Fibroblast of pulmonary artery (primary cell): ENCODE measurements around the gene CARD11.

Experiments
- DNase-seq: peaks from one replicate; pipeline ENCODE4 v3.0.0-alpha.2; 2010; ENCODE audit warnings: low read depth
- H3K4me3 ChIP-seq: replicated peaks from 2 replicates; pipeline ENCODE4 v1.5.1; 2011; ENCODE audit warnings: low read depth, mild to moderate bottlenecking, control low read depth, low read length, moderate library complexity
- TF ChIP-seq, protein P1 (sequence below): IDR thresholded peaks from 2 replicates; pipeline ENCODE4 v1.5.1; 2011; ENCODE audit warnings: mild to moderate bottlenecking, control low read depth, low read length, inconsistent platforms; ENCODE audit errors: missing control alignments

The CARD11 gene

DNA sequence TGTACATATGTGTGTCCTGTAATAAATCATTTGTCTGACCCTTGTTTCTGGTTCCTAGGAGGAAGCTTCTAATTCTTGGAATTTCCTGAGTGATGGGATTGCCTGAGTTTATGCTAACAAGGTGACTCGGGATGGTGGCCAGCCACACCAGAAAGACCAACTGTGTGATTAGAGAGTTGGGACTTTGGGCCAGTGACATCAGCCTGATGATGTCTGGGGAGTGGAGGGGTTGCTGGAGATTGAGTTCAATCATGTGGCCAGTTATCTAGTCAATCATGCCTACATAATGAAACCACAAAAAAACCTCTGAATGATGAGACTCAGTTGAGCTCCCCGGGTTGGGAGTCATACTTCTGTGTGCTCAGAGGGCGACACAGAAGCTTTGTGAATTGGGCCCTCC is 23.5 kb upstream of the CARD11 start:
- TF ChIP-seq, protein P1, sequence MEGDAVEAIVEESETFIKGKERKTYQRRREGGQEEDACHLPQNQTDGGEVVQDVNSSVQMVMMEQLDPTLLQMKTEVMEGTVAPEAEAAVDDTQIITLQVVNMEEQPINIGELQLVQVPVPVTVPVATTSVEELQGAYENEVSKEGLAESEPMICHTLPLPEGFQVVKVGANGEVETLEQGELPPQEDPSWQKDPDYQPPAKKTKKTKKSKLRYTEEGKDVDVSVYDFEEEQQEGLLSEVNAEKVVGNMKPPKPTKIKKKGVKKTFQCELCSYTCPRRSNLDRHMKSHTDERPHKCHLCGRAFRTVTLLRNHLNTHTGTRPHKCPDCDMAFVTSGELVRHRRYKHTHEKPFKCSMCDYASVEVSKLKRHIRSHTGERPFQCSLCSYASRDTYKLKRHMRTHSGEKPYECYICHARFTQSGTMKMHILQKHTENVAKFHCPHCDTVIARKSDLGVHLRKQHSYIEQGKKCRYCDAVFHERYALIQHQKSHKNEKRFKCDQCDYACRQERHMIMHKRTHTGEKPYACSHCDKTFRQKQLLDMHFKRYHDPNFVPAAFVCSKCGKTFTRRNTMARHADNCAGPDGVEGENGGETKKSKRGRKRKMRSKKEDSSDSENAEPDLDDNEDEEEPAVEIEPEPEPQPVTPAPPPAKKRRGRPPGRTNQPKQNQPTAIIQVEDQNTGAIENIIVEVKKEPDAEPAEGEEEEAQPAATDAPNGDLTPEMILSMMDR, result no peak
- no peak for DNase-seq
- H3K4me3 ChIP-seq, result no peak overlapping the region

DNA sequence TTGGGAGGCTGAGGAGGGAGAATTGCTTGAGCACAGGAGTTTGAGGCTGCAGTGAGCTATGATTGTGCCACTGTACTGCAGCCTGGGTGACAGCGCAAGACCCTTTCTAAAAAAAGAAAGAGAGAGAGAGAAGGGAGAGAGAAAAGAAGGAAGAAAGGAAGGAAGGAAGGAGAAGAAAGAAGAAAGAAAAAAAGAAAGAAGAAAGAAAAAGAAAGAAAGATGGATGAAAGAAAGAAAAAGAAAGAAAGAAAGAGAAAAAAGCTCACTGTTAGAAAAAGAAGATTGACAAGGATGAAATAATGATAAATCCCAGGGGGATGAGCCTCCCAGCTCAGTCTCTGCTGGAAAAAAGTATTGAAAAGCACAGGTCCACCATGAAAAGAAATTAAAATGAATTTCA is 22.8 kb upstream of the CARD11 start:
- TF ChIP-seq, protein P1, result no peak
- no peak overlapping the region for H3K4me3 ChIP-seq
- DNase-seq, result no peak

DNA sequence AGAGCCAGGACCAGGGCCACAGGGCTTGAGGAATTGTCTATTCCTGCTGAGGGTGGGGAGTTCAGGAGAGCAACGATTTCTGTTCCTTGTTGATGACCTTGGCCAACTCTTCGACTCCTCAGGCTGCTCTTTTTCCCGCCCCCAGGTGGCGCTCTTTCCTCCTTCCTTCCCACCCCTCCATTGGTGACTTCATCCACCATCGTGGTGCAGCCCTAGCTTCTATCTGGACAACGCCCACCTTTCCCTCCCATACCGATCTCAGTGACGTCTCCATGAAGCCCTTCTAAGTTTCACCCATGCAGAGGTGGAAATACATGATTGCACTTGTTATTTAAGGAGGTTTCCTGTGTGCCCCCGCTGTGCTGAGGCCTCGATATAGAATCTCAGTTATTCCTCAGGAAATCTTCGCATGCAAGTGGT is 22.1 kb upstream of the CARD11 start:
- TF ChIP-seq, protein P1, result peak; percentile 50
- DNase-seq, result peak; percentile 33
- no peak overlapping the region for H3K4me3 ChIP-seq

DNA sequence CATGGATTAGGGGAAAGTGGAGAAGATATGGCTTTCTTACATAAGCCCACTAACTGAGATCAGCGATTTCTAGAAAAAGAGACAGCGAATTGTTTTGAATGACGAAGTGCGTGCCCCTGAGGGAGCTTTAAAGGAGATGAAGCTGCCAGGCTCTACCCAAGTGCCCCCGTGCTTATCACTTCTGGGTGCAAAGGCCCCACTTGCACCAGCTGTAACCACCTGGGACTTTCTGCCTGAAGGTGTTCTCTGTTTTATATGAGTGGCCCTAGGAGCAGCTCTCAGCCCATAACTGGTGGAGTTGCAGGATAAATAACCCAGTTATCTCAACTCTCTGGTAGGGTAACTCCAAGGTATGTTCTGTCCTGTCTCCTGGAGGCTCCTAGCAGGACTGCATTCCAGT is 20.4 kb upstream of the CARD11 start:
- no peak overlapping the region for H3K4me3 ChIP-seq
- TF ChIP-seq, protein P1, result no peak
- DNase-seq, result no peak

DNA sequence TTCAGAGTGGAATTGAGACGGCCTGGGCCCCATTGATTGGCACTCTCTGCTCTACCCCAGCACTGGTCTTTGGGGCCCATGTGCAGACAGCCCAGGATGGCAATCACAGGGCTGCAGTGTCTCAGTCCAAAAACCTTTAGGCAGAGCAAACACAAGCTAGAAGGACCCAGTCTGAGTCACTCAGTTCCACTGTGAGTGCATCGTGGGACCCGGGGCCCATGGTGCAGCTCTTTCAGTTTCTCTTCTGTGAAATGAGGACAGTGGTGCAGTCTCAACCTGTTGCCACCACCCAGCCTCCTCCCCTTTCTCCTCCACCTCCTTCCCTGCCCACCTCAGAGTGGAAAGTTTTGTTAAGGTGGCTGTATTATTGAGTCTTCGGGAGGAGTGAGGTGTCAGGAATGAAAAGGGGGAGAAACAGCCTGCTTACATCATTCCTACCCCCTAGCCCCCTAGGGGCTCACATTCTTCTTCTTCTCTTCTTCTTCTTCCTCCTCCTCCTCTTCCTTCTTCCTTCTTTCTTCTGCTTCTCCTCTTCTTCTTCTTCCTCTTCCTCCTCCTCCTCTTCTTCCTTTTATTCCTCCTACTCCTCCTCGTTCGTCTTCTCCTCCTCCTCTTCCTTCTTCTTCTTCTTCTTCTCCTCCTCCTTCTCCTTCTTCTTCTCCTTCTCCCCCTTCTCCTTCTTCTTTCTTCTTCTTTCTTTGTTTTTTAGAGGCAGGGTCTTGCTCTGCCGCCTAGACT is 19.5 kb upstream of the CARD11 start:
- TF ChIP-seq, protein P1, result no peak
- no peak for DNase-seq
- H3K4me3 ChIP-seq, result no peak overlapping the region

DNA sequence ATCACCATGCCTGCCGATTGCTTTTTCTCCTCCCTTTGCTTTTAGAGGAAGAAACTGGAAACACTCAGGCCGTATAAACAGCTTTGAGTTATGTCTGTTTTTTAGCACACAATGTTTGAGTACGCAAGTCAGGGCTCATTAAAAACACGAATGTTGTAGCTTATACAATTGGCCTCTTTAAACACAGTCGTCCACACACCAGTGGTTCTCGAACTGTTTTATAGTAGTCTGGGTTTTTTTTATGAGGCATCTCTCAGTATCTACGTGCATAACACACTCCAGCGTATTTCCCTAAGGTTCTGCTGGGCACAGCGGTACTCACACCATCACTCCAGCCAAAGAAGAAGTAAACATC is 13.4 kb upstream of the CARD11 start:
- H3K4me3 ChIP-seq, result no peak overlapping the region
- TF ChIP-seq, protein P1, result no peak
- no peak for DNase-seq
